ENCODE measurements around the gene URB1. TPM values are rescaled to one million over a fixed set of nuclear protein-coding genes. Genes with fewer than 3 reads are reported as not detected.

The URB1 gene
- total RNA-seq, 1 donor = 21.7 TPM

- Histone ChIP-seq H3K79me2 (ENCODE audit: insufficient read depth, low read length) (peaks cover 75% of the 10 kb centered on the region), H2AFZ (ENCODE audit: low read length) (no peak overlapping the region), H3K27ac (ENCODE audit: low read depth, low read length) (peak overlapping the region; percentile 80), H3K4me1 (ENCODE audit: insufficient read depth, low read length) (peaks cover 45% of the 10 kb centered on the region), H3K27me3 (ENCODE audit: insufficient read depth, low read length) (no peaks in the 10 kb centered on the region), H3K4me3 (ENCODE audit: insufficient read depth, low read length) (peak overlapping the region; percentile 36), H3K9me3 (ENCODE audit: low read depth, low read length) (no peaks in the 10 kb centered on the region), H4K20me1 (ENCODE audit: insufficient read depth, low read length) (peaks cover 26% of the 10 kb centered on the region), H3K36me3 (ENCODE audit: insufficient read depth, low read length) (peaks cover 9% of the 10 kb centered on the region), H3K4me2 (ENCODE audit: insufficient read depth, low read length) (peak overlapping the region; percentile 56)
- peak; percentile 89 for DNase-seq (ENCODE audit: insufficient read length, low spot score, missing footprints)
- TF ChIP-seq CTCF (IDR thresholded peaks at IDR 0.05; ENCODE audit: extremely low read depth, low read depth, low read length) = no peak
Measured at GRCh38 chr21:32389337-32390015, 3.3 kb downstream of the URB1 start.

GRCh38 chr21:32388306-32388705 lies 4.5 kb downstream of the URB1 start:
- TF ChIP-seq CTCF (IDR thresholded peaks at IDR 0.05; ENCODE audit: extremely low read depth, low read depth, low read length) = no peak
- no peaks in the 10 kb centered on the region for H3K9me3 ChIP-seq (ENCODE audit: low read depth, low read length)
- H3K79me2 ChIP-seq (ENCODE audit: insufficient read depth, low read length) = peaks cover 87% of the 10 kb centered on the region
- no peak overlapping the region for H2AFZ ChIP-seq (ENCODE audit: low read length)
- DNase-seq (ENCODE audit: insufficient read length, low spot score, missing footprints) = no peak
- no peaks in the 10 kb centered on the region for H3K27me3 ChIP-seq (ENCODE audit: insufficient read depth, low read length)
- no peak overlapping the region for H3K4me2 ChIP-seq (ENCODE audit: insufficient read depth, low read length)
- peaks cover 42% of the 10 kb centered on the region for H3K4me1 ChIP-seq (ENCODE audit: insufficient read depth, low read length)
- H3K36me3 ChIP-seq (ENCODE audit: insufficient read depth, low read length) = peaks cover 21% of the 10 kb centered on the region
- H3K27ac ChIP-seq (ENCODE audit: low read depth, low read length) = peak overlapping the region; percentile 80
- H3K4me3 ChIP-seq (ENCODE audit: insufficient read depth, low read length) = no peak overlapping the region
- peaks cover 26% of the 10 kb centered on the region for H4K20me1 ChIP-seq (ENCODE audit: insufficient read depth, low read length)

GRCh38 chr21:32387151-32387550 lies 5.7 kb downstream of the URB1 start:
- Histone ChIP-seq H3K4me2 (ENCODE audit: insufficient read depth, low read length) (no peak overlapping the region), H3K36me3 (ENCODE audit: insufficient read depth, low read length) (peaks cover 27% of the 10 kb centered on the region), H2AFZ (ENCODE audit: low read length) (no peak overlapping the region), H3K79me2 (ENCODE audit: insufficient read depth, low read length) (peaks cover 89% of the 10 kb centered on the region), H4K20me1 (ENCODE audit: insufficient read depth, low read length) (peaks cover 23% of the 10 kb centered on the region), H3K9me3 (ENCODE audit: low read depth, low read length) (no peaks in the 10 kb centered on the region), H3K4me1 (ENCODE audit: insufficient read depth, low read length) (peaks cover 49% of the 10 kb centered on the region), H3K4me3 (ENCODE audit: insufficient read depth, low read length) (no peak overlapping the region), H3K27me3 (ENCODE audit: insufficient read depth, low read length) (no peaks in the 10 kb centered on the region), H3K27ac (ENCODE audit: low read depth, low read length) (peak overlapping the region; percentile 47)
- DNase-seq (ENCODE audit: insufficient read length, low spot score, missing footprints) = no peak
- TF ChIP-seq CTCF (IDR thresholded peaks at IDR 0.05; ENCODE audit: extremely low read depth, low read depth, low read length) = no peak

GRCh38 chr21:32386195-32386870 lies 6.5 kb downstream of the URB1 start:
- Histone ChIP-seq H3K27ac (ENCODE audit: low read depth, low read length) (peak overlapping the region; percentile 47), H3K4me2 (ENCODE audit: insufficient read depth, low read length) (no peak overlapping the region)
- no peak for DNase-seq (ENCODE audit: insufficient read length, low spot score, missing footprints)

More at GRCh38 chr21:32386195-32386870, 6.5 kb downstream of the URB1 start:
- Histone ChIP-seq H4K20me1 (ENCODE audit: insufficient read depth, low read length) (peaks cover 20% of the 10 kb centered on the region), H3K4me1 (ENCODE audit: insufficient read depth, low read length) (peaks cover 49% of the 10 kb centered on the region), H3K79me2 (ENCODE audit: insufficient read depth, low read length) (peaks cover 81% of the 10 kb centered on the region), H2AFZ (ENCODE audit: low read length) (no peak overlapping the region), H3K4me3 (ENCODE audit: insufficient read depth, low read length) (no peak overlapping the region), H3K9me3 (ENCODE audit: low read depth, low read length) (no peaks in the 10 kb centered on the region), H3K36me3 (ENCODE audit: insufficient read depth, low read length) (peaks cover 27% of the 10 kb centered on the region), H3K27me3 (ENCODE audit: insufficient read depth, low read length) (no peaks in the 10 kb centered on the region)
- no peak for TF ChIP-seq CTCF (IDR thresholded peaks at IDR 0.05; ENCODE audit: extremely low read depth, low read depth, low read length)
